Glutamatergic neuron (in vitro differentiated cells): ENCODE measurements around the gene LIMS1. TPM values are rescaled to one million over a fixed set of nuclear protein-coding genes. Genes with fewer than 3 reads are reported as not detected.
"Not testable (repeated sequence)": the region's sequence is repeated elsewhere in the genome, so short reads cannot be mapped to it uniquely, and the experiment has no call there.

Experiments used
- DNase-seq: peaks from one replicate; pipeline ENCODE4 v3.0.0; 2022
- H3K27ac Mint-ChIP-seq: one replicate; pipeline ENCODE4 v1.8.0; 2020; ENCODE audit warnings: mild to moderate bottlenecking, mixed read lengths, inconsistent platforms; ENCODE audit not compliant: unreplicated experiment
- H3K27me3 Mint-ChIP-seq: one replicate; pipeline ENCODE4 v1.8.0; 2020; ENCODE audit warnings: mild to moderate bottlenecking, moderate library complexity, mixed read lengths, inconsistent platforms; ENCODE audit not compliant: unreplicated experiment
- H3K36me3 Mint-ChIP-seq: one replicate; pipeline ENCODE4 v1.8.0; 2020; ENCODE audit warnings: mild to moderate bottlenecking, mixed read lengths, inconsistent platforms; ENCODE audit not compliant: unreplicated experiment
- H3K4me1 Mint-ChIP-seq: one replicate; pipeline ENCODE4 v1.8.0; 2020; ENCODE audit warnings: mild to moderate bottlenecking, low read depth, mixed read lengths, inconsistent platforms; ENCODE audit not compliant: unreplicated experiment
- H3K4me3 Mint-ChIP-seq: one replicate; pipeline ENCODE4 v1.8.0; 2020; ENCODE audit warnings: mild to moderate bottlenecking, mixed read lengths, inconsistent platforms; ENCODE audit not compliant: unreplicated experiment
- H3K9me3 Mint-ChIP-seq: one replicate; pipeline ENCODE4 v1.8.0; 2020; ENCODE audit warnings: mild to moderate bottlenecking, moderate library complexity, mixed read lengths, inconsistent platforms; ENCODE audit not compliant: unreplicated experiment
- CTCF ChIP-seq: fragments of 200-600 bp; sonication (generic); IDR thresholded peaks from one replicate; pipeline ENCODE4 v1.5.0; 2021; ENCODE audit not compliant: partially characterized antibody, unreplicated experiment
- total RNA-seq: library from RNA; stranded (reverse); fragmentation: NEBNext Ultra II Directional; extraction: Animal tissue kit (Norgen Biotek cat#: 25700); gene quantifications from one replicate; pipeline ENCODE4 v1.2.1, GENCODE V29; 2021; ENCODE audit not compliant: unreplicated experiment

The LIMS1 gene
- total RNA-seq, 1 donor from 2014 or later, result 18.5 TPM

- peaks cover 20% of the 10 kb centered on the region for H3K9me3 Mint-ChIP-seq
- peaks cover 20% of the 10 kb centered on the region for H3K36me3 Mint-ChIP-seq
- H3K4me1 Mint-ChIP-seq, result peaks cover 12% of the 10 kb centered on the region
- no peak overlapping the region for H3K27ac Mint-ChIP-seq
- no peak for TF ChIP-seq CTCF
- peaks cover 5% of the 10 kb centered on the region for H3K27me3 Mint-ChIP-seq
- DNase-seq, result no peak
- H3K4me3 Mint-ChIP-seq, result no peak overlapping the region
These were observed 109.1 kb downstream of the LIMS1 start for GRCh38 chr2:108643261-108643849.

GRCh38 chr2:108643862-108644261 lies 109.6 kb downstream of the LIMS1 start:
- H3K27ac Mint-ChIP-seq, H3K27me3 Mint-ChIP-seq, H3K4me3 Mint-ChIP-seq, DNase-seq: not testable (repeated sequence)
- peaks cover 20% of the 10 kb centered on the region for H3K36me3 Mint-ChIP-seq
- peaks cover 20% of the 10 kb centered on the region for H3K9me3 Mint-ChIP-seq
- H3K4me1 Mint-ChIP-seq, result peaks cover 12% of the 10 kb centered on the region

GRCh38 chr2:108644446-108644845 lies 110.2 kb downstream of the LIMS1 start:
- H3K4me3 Mint-ChIP-seq, H3K27ac Mint-ChIP-seq, H3K27me3 Mint-ChIP-seq, DNase-seq: not testable (repeated sequence)
- H3K9me3 Mint-ChIP-seq, result peaks cover 20% of the 10 kb centered on the region
- peaks cover 12% of the 10 kb centered on the region for H3K4me1 Mint-ChIP-seq
- H3K36me3 Mint-ChIP-seq, result peaks cover 20% of the 10 kb centered on the region

GRCh38 chr2:108648796-108649195 lies 114.5 kb downstream of the LIMS1 start:
- H3K9me3 Mint-ChIP-seq, result peaks cover 16% of the 10 kb centered on the region
- H3K27ac Mint-ChIP-seq, DNase-seq, H3K27me3 Mint-ChIP-seq, H3K4me1 Mint-ChIP-seq, H3K4me3 Mint-ChIP-seq: not testable (repeated sequence)
- peaks cover 20% of the 10 kb centered on the region for H3K36me3 Mint-ChIP-seq

GRCh38 chr2:108650465-108650864 lies 116.2 kb downstream of the LIMS1 start:
- H3K27me3 Mint-ChIP-seq, H3K4me3 Mint-ChIP-seq, DNase-seq, H3K36me3 Mint-ChIP-seq, H3K4me1 Mint-ChIP-seq, H3K27ac Mint-ChIP-seq: not testable (repeated sequence)
- H3K9me3 Mint-ChIP-seq, result peaks cover 14% of the 10 kb centered on the region

GRCh38 chr2:108651468-108651867 lies 117.2 kb downstream of the LIMS1 start:
- not testable (repeated sequence) for H3K36me3 Mint-ChIP-seq, H3K4me3 Mint-ChIP-seq, H3K27me3 Mint-ChIP-seq, H3K4me1 Mint-ChIP-seq, H3K9me3 Mint-ChIP-seq, DNase-seq, H3K27ac Mint-ChIP-seq

GRCh38 chr2:108652187-108652931 lies 118.1 kb downstream of the LIMS1 start:
- H3K27ac Mint-ChIP-seq, result peak overlapping the region; percentile 29
- not testable (repeated sequence) for H3K9me3 Mint-ChIP-seq, H3K36me3 Mint-ChIP-seq, H3K4me3 Mint-ChIP-seq, H3K27me3 Mint-ChIP-seq, H3K4me1 Mint-ChIP-seq, DNase-seq

- not testable (repeated sequence) for DNase-seq, H3K4me1 Mint-ChIP-seq, H3K36me3 Mint-ChIP-seq, H3K4me3 Mint-ChIP-seq, H3K27ac Mint-ChIP-seq, H3K9me3 Mint-ChIP-seq, H3K27me3 Mint-ChIP-seq
These were observed 119.2 kb downstream of the LIMS1 start for GRCh38 chr2:108653425-108653824.

GRCh38 chr2:108653849-108654248 lies 119.6 kb downstream of the LIMS1 start:
- H3K36me3 Mint-ChIP-seq, DNase-seq, H3K27me3 Mint-ChIP-seq, H3K27ac Mint-ChIP-seq, H3K4me3 Mint-ChIP-seq, H3K4me1 Mint-ChIP-seq, H3K9me3 Mint-ChIP-seq: not testable (repeated sequence)

GRCh38 chr2:108654521-108655125 lies 120.4 kb downstream of the LIMS1 start:
- not testable (repeated sequence) for H3K4me3 Mint-ChIP-seq, H3K36me3 Mint-ChIP-seq, H3K9me3 Mint-ChIP-seq, H3K27ac Mint-ChIP-seq, DNase-seq, H3K27me3 Mint-ChIP-seq, H3K4me1 Mint-ChIP-seq

GRCh38 chr2:108655270-108655669 lies 121.0 kb downstream of the LIMS1 start:
- DNase-seq, H3K4me3 Mint-ChIP-seq, H3K36me3 Mint-ChIP-seq, H3K27me3 Mint-ChIP-seq, H3K4me1 Mint-ChIP-seq, H3K9me3 Mint-ChIP-seq, H3K27ac Mint-ChIP-seq: not testable (repeated sequence)
